GM19043 (cell line): ENCODE data around the gene ADCY7.

Experiments used
- ATAC-seq: cut with Tn5 transposase; IDR thresholded peaks from one replicate; pipeline ENCODE4 v1.9.1; 2021; ENCODE audit warnings: low read depth; ENCODE audit not compliant: unreplicated experiment

The ADCY7 gene

GRCh38 chr16:50247906-50248608 lies 18.3 kb upstream of the ADCY7 start:
- ATAC-seq: no peak

GRCh38 chr16:50248845-50249244 lies 17.5 kb upstream of the ADCY7 start:
- no peak for ATAC-seq

- ATAC-seq: no peak
These were observed 14.8 kb upstream of the ADCY7 start for GRCh38 chr16:50251375-50252081.

- no peak for ATAC-seq
These were observed 14.2 kb upstream of the ADCY7 start for GRCh38 chr16:50252082-50252611.

- no peak for ATAC-seq
These were observed 13.4 kb upstream of the ADCY7 start for GRCh38 chr16:50252874-50253513.

- ATAC-seq: no peak
These were observed 12.8 kb upstream of the ADCY7 start for GRCh38 chr16:50253514-50253910.

- ATAC-seq: no peak
These were observed 12.3 kb upstream of the ADCY7 start for GRCh38 chr16:50254072-50254471.

- ATAC-seq: no peak
These were observed 10.8 kb upstream of the ADCY7 start for GRCh38 chr16:50255538-50255937.

- ATAC-seq: no peak
These were observed 9.7 kb upstream of the ADCY7 start for GRCh38 chr16:50256604-50257003.

GRCh38 chr16:50257876-50258275 lies 8.5 kb upstream of the ADCY7 start:
- no peak for ATAC-seq

GRCh38 chr16:50259334-50260205 lies 6.8 kb upstream of the ADCY7 start:
- ATAC-seq: no peak

GRCh38 chr16:50260206-50261159 lies 5.9 kb upstream of the ADCY7 start:
- no peak for ATAC-seq

- no peak for ATAC-seq
These were observed 5.1 kb upstream of the ADCY7 start for GRCh38 chr16:50261160-50261706.

GRCh38 chr16:50261707-50262235 lies 4.6 kb upstream of the ADCY7 start:
- ATAC-seq: no peak

- ATAC-seq: no peak
These were observed 3.1 kb upstream of the ADCY7 start for GRCh38 chr16:50263060-50263909.

- no peak for ATAC-seq
These were observed 2.1 kb upstream of the ADCY7 start for GRCh38 chr16:50263940-50264929.

GRCh38 chr16:50265260-50265659 lies 1.1 kb upstream of the ADCY7 start:
- ATAC-seq: no peak
